NCI-H345 (cell line): ENCODE results near the gene IGFL2.
"Not testable (repeated sequence)": the region's sequence is repeated elsewhere in the genome, so short reads cannot be mapped to it uniquely, and the experiment has no call there.

Source experiments
- DNase-seq: peaks from one replicate; lab custom pipeline; 2025; lab: John Stamatoyannopoulos, UW

Gene IGFL2

DNA sequence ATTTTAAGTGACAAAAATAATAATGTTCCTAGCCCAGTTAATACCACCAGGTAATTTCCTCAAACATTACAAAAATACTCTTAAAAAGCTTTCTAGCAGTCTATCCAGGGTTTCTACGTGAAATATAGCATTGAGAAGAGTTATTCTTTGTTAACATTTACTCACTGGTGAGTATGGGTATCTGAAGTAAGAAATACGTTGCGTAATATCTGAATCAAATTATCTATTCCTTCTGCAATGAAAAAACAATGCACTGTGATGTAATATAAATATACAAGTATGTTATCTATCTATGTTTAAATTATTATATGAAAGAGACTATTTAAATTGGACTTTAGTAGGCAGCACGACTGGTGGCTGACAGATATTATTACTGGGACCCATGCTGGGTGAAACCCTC, 5.7 kb upstream of the IGFL2 start:
- no peak for DNase-seq

DNA sequence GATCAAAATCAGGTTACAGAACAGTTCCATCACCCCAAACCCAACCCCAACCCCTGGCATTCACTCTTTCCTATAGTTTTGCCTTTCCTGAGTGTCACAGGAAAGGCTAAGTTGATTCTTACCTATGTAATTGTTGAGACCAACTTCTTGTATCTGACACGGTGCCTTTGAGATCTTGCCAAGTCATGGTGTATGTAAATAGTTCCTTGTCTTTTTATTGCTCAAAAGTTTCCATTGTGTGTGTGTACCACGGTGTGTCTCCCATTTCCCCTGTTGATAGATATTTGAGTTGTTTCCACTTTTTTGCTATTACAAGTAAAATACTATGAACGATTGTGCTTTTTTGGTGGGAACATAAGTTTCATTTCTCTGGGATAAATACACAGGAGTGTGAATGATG, 3.3 kb upstream of the IGFL2 start:
- no peak for DNase-seq

DNA sequence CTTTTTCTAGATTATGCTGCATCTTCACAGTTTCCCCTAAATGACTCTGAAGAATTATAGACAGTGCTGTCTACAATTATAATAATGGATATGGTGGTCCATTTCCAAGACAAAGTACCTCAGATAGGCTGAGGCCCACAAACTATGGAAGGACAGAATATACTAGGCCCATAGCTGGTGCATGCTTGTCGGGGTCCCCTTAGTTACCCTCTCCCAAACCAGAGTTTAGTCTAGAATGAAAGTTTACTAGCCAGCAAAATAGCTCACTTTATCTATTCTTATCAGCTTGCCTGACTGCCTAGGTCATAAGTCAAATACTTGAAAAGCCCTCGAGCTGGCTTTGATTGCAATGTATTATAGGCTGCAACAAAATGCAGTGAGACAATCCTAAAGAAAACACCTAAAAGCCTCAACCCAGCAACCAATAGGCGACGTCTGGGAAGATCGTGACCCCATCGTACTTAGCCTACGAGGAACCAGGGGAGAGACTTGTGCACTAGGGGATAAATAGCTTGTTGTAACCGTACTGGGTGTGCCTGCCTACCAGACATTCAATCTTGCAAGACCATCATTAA, 785 bp upstream of the IGFL2 start:
- DNase-seq = no peak

DNA sequence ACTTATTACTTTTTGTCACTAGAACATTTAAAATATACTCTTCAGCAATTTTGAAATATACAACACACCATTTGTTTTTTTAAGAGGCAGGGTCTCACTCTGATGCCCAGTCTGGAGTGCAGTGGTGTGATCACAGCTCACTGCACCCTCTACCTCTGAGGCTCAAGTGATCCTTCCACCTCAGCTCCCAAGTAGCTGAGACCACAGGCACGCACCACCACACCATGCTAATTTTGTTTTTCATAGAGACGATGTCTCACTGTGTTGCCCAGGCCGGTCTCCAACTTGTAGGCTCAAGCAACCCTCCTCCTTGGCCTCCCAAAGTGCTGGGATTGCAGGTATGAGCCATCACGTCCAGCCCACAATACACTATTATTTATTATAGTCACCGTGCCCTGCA, 2.6 kb downstream of the IGFL2 start:
- DNase-seq = no peak

DNA sequence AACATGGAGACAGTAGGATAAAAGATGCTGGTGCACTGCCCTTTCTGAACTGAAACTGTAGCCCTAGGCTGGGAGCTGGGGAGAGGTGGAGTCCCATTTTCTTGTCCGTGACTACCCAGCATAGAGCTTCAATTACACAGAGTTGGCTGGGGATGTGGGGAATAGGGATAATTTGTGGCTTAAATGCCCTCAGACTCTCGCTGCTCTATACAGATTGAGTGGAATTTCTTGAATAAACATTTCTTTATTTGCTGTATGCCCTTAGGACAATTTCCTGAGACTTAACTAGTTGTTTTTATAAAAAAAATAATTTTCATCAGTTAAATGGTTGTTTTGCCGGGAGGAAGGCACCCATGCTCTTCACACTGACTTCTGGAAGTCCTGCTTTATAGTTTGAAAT, 7.2 kb downstream of the IGFL2 start:
- DNase-seq = no peak

DNA sequence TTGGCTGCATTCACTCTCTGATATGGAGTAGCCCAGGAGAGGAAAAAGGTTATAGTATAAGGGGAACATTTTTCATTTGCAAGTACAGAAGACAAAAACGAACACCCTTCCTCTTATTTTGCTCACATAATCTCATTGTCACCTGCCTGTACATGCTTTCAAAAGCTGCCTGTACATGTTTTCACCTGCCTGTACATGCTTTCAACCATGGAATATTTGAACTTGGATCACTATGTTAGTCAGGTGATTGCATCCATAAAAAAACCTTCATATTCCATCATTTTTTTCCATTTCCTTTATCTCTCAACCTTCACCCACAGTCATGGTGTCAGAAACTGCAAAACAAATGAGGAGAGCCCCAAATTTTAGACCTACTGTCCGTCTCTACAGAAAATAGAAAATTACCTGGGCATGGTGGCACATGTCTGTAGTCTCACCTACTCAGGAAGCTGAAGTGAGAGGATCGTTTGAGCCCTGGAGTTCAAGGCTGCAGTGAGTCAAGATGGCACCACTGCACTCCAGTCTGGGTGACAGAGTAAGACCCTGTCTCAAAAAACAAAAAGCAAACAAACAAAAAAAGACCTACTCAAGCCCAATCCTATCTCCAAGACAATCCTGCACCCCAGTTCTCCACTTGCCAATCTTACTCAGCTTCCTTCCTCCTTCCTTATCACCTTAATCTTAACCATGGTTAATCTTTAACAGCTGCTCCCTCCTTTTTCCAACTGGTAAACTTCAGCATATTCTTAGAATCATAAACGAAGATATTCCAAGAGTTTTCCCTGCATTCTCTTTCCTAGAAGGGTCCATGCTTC, 11.6 kb downstream of the IGFL2 start:
- DNase-seq = no peak

DNA sequence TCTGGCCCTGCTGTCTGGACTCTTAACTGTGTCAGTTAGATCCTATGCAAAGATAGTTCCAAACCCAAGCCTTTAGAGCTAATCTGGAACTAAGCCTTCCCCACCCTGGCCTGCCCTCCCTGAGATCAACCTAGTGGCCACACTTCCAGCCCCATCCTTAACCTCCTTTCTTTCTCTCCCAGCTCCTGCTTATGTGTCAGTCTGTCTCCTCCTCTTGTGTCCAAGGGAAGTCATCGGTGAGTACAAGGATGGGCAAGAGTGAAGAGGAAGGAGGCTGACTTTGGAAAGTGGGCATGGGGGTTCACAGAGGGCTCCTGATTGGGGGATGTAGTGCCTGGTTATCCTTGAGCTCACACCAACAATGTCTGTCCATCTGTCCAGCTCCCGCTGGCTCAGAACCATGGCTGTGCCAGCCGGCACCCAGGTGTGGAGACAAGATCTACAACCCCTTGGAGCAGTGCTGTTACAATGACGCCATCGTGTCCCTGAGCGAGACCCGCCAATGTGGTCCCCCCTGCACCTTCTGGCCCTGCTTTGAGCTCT, 12.3 kb downstream of the IGFL2 start:
- no peak for DNase-seq

DNA sequence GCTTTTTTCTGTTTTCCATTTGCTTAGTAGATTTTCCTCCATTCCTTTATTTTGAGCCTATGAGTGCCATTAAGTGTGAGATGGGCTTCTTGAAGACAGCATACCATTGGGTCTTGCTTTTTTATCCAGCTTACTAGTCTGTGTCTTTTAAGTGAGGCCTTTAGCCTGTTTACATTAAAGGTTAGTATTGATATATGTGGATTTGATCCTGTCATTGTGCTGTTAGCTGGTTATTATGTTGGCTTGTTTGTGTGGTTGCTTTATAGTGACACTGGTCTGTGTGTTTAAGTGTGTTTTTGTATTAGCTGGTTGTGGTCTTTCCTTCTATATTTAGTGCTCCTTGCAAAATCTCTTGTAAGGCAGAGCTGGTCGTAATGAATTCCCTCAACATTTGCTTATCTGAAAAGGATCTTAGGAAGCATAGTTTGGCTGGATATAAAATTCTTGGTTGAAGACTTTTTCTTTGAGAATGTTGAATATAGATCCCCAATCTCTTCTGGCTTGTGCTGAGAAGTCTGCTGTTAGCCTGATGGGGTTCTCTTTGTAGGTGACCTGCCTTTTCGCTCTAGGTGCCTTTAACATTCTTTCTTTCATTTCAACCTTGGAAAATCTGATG, 13.7 kb downstream of the IGFL2 start:
- not testable (repeated sequence) for DNase-seq

DNA sequence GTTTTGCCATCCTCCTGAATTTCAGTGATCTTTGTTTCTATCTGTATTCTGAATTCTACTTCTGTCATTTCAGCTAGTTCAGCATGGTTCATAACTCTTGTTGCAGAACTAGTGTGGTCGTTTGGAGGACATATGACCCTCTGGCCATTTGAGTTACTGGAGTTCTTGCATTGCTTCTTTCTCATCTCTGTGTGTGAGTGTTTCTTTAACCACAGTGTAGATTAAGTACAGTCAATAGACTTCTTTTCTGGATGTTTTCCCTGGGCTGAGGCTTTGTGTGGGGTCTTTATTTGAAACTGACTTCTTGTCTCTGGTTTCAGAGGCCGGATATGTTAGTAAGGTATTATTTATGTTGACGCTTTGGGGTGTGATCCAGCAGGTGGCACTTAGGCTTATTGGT, 14.7 kb downstream of the IGFL2 start:
- DNase-seq = no peak

DNA sequence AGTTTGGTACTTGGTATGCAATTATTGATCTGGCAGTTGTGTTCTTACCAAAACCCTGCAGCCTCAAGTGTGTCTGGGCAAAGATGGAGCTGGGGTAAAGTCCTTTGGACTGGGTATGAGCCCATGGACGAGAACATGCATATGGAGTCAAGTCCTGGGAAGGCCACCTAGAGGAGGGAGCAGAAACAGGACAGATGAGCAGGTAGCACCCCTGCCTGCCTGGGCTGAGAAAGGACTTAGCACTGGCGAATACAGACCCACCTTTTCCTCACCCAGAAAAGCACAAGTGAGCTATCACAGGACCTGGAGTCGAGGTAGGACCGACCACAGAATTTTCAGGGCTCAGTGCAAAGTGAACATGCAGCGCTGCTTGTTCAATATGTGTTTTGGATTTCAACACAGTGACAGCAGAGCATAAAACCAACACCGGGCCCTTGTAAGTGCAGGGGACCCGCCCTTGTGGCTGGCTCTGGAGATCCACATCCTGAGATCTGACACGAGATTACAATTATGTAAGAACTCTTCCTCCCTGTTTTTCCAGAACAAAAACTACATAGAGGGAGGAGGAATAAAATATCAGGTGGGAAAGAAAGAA, 25.9 kb downstream of the IGFL2 start:
- no peak for DNase-seq

DNA sequence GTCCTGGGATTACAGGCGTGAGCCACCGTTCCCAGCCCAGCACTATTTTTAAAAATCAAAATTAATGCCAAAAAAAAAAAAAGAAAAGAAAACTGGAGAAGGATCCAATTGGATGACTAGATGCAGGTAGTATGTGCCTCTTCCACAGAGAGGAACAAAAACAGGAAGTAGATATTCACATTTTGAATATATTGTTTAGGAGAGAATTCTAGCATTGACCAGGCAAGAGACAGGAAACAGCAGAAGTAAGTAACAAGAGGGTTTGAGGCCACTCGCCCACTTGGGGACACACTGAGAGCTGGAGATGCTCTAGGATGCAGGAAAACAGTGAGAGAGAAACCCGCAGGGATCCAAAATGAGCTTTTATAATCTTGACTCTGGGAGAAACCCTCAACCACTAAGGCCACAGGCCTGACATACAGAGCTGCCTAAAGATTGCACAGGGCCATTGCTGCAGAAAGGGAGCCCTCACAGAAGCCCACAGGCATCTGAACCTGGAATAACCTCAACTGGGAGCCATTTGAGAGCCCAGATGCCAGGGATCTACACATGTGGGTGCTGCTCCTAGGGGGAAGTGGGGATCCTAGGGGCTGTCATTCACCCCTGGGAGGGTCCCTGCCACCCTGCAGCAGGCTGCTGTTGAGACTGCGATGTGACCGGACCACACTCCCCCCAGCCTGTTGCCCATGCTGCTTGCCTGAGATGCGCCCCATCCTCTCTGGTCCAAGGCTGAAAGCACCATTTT, 28.2 kb downstream of the IGFL2 start:
- DNase-seq = no peak

DNA sequence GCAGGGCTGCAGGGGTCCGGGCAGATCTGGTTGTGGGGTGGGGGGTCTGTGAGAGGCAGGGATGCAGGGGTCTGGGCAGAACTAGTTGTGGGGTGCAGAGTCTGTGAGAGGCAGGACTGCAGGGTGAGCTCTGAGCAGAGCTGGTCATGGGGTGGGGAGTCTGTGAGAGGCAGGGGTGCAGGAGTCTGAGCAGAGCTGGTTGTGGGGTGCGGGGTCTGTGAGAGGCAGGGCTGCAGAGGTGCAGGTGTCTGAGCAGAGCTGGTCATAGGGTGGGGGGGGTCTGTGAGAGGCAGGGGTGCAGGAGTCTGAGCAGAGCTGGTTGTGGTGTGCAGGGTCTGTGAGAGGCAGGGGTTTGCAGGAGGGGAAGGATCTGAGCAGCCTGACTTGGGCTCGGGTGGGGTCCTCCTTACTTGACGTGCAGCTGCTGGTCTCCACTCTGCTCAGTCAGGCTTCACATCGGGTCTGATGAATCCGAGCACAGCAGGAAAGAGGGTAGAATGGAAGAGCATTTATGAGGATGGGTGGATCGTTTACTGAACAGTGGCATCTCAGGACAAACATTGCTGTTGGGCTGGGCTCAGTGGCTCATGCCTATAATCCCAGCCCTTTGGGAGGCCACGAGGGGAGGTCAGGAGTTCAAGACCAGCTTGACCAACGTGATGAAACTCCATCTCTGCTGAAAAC, 31.2 kb downstream of the IGFL2 start:
- DNase-seq = no peak

DNA sequence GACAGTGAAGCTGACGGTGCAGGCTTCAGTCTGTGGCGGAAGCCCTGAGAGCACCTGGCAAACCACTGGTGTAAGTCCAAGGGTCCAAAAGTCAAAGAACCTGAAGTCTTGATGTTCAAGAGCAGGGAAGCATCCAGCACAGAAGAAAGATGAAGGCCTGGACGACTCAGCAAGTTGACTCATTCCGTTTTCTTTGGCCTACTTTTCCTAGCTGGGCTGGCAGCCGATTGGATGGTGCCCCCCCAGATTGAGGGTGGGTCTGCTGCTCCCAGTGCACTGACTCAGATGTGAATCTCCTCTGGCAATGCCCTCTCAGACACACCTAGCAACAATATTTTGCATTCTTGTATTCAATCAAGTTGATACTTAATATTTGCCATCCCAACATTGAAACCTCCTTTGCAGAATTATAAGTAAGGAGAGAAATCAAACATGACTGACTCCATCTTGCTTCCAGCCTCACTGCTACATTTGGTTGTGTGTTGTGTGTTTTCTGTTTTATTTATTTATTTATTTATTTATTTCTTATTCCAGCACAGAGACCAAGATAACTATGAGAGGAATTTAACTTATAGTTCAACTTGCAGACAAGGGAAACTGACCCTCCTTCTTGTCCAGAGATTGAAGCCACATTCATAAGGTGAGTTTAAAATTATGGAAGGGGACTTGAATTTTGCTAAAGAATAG, 32.8 kb downstream of the IGFL2 start:
- DNase-seq = no peak

DNA sequence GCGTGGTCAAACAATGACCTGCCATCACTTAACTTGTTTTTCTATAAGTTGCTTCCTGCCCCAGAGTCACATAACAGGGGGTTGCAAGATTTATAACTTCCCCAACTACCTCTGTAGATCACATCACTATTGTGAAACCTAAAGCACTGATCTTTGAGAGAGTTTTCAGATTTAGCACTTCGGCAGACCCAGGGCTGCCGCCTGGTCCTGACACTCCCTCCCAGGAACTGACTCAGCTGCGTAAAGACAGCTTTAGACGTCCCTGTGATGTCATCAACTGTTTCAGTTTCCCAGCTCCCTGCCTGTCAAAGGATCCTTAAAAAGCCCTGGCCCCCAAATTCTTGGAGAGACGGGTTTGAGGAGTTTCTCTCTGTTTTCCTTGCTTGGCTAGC, 33.3 kb downstream of the IGFL2 start:
- DNase-seq = no peak

DNA sequence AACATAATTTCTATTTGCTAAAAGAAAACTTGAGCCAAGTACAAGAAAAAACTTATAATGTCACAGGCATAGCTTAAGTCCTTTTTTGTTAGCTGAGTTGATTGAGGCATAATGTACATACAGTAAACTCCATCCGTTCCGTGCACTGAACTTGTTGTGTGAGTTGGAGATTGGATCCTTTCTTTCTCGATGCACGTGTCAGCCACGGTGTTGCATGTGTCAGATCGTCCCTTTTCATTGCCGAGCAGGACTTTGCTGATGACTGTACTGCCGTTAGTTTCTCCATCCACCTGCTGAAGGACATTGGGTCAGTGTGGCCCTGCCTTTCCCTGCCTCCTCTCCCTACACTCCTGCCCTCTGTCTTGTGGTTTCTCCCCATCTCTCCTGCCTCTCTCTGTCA, 34.4 kb downstream of the IGFL2 start:
- no peak for DNase-seq

DNA sequence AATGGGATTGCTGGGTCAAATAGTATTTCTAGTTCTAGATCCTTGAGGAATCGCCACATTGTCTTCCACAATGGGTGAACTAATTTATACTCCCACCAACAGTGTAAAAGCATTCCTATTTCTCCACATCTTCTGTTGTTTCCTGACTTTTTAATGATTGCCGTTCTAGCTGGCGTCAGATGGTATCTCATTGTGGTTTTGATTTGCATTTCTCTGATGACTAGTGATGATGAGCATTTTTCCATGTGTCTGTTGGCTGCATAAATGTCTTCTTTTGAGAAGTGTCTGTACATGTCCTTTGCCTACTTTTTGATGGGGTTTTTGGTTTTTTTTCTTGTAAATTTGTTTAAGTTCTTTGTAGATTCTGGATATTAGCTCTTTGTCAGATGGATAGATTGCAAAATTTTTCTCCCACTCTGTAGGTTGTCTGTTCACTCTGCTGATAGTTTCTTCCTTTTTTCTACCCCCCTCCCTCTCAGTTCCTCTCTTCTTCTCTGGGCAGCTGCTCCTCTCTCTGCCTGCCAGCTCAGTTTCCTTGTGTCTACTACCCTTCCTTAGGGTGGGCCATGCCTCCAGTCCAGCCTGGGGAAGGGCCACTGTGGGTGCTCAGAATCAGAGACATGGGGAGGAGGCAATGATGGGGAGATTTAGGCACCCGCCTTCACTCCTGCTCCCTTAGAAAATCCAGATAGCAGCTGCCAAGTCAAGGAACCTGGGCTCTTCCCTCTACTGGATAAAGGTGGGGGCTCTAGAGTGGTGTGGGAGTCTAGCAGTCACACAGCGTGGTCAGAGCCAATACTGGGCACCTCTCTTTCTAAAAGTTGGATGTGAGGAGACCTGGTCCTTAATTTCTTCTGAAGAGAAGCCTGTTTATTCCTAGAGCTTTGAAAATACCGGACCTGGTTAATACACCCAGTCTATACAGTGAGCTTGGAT, 37.0 kb downstream of the IGFL2 start:
- DNase-seq = not testable (repeated sequence)

DNA sequence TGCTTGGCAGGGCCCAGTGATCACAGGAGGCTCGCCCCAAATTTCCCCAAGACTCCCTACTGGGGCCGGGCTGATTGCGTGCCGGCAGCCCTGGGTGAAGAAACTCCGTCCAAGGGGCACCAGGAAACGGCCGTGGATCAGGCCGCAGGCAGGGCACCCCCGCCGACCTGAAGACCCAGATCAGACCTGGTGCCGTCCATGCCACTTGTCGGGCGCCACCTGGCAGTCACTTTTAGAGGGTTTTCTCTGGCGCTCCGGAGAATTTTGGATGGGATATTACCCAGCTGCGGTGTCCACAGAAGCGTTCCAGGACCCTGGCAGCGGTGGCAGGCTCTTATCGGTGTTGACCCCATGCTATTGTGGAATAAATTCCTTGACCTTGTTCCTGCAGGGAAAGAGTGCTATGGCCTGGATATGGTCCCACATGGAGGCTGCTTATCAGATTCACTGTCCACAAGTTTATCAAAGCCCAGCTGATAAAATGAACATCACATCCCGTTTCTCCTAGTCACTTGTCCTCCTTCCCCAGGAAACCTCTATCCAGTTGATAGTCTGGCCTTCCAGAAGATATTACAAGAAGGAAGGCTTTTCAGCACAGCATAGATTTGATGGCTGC, 38.2 kb downstream of the IGFL2 start:
- no peak for DNase-seq

DNA sequence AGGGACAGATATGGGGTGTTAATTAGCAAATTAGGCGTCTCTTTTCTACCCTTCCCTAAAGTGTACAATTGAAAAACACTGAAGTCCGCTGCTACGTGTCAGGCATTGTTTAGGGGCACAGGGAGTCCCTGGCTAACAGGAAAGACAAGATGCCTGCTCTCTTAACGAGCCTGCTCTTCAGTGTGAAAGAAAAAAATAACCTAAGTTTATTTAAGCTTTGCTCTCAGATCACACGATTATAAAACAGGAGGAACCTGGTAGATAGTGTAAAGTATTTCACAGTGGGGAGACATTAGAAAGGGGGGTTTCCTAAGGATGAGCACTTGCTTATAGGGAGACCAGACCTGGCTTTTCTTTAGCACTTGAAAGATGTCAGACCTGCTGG, 38.7 kb downstream of the IGFL2 start:
- DNase-seq = no peak
